Panc1 (cell line): ENCODE results near the gene HCLS1. TPM values are rescaled to one million over a fixed set of nuclear protein-coding genes. Genes with fewer than 3 reads are reported as not detected.

Source experiments
- total RNA-seq: library from RNA; stranded (reverse); gene quantifications from one replicate; pipeline ENCODE4 v1.2.1, GENCODE V29; 2021; ENCODE audit not compliant: unreplicated experiment

The HCLS1 gene
- total RNA-seq, 1 experiment from 2014 or later = 0.85 TPM

Other genes starting within 250 kb of the HCLS1 start
- gene POLQ, start 114.9 kb downstream of the HCLS1 start, total RNA-seq = 11.9 TPM
- gene ARGFX, start 93.0 kb downstream of the HCLS1 start, total RNA-seq = not detected
- gene FBXO40, start 67.5 kb downstream of the HCLS1 start, total RNA-seq = not detected
- gene GOLGB1, start 88.8 kb upstream of the HCLS1 start, total RNA-seq = 49.7 TPM
- 20.1 TPM for gene IQCB1, start 174.2 kb upstream of the HCLS1 start, total RNA-seq
- 5.3 TPM for gene EAF2, start 174.3 kb upstream of the HCLS1 start, total RNA-seq
- 0.41 TPM for gene SLC15A2, start 233.5 kb upstream of the HCLS1 start, total RNA-seq